Retinal pigment epithelial cell (primary cell): ENCODE results near the gene TBPL2.

ENCODE experiments used
- DNase-seq: peaks from one replicate; pipeline ENCODE4 v3.0.0-alpha.2; 2010; ENCODE audit warnings: low read depth
- H3K4me3 ChIP-seq: 2 replicates; pipeline ENCODE4 v1.5.1; 2011; ENCODE audit warnings: mild to moderate bottlenecking, low read length, control low read depth, moderate library complexity
- TF ChIP-seq, protein P1 (sequence below): conservative IDR thresholded peaks from 2 replicates; pipeline ENCODE4 v1.5.1; 2011; ENCODE audit warnings: low read depth, low read length, control low read depth, inconsistent platforms

Gene TBPL2

DNA sequence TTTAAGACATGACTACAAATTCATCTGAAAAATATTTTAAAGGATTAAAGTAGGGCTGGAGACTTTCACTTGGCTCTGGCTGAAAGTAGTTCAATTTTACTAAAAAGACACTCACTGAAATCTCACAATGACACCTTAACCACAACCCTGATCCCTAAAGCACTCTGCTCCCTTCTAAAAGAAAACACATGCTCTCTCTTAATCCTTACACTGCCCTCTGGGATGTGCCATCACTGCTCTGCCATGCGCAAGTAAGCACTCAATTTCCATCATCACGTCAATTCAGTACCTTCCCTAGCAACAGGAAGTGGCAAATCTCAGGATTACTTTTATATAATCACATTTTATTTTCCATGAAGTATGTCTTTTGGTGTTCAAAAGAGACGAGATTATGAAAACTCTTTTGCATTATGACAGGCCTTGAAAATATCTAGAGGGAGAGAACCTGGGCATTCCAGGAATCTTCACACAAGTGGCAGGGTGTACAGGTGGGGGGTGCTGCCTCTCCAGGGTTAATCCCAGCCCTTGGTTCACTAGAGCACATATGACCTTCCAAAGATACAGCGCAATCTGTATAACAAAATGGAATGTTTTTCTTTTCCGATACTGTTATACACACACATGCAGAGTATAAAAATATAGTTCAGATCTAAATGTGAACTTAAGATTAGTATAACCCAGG, 36.1 kb downstream of the TBPL2 start:
- no peak overlapping the region for H3K4me3 ChIP-seq
- DNase-seq = no peak
- TF ChIP-seq, protein P1, sequence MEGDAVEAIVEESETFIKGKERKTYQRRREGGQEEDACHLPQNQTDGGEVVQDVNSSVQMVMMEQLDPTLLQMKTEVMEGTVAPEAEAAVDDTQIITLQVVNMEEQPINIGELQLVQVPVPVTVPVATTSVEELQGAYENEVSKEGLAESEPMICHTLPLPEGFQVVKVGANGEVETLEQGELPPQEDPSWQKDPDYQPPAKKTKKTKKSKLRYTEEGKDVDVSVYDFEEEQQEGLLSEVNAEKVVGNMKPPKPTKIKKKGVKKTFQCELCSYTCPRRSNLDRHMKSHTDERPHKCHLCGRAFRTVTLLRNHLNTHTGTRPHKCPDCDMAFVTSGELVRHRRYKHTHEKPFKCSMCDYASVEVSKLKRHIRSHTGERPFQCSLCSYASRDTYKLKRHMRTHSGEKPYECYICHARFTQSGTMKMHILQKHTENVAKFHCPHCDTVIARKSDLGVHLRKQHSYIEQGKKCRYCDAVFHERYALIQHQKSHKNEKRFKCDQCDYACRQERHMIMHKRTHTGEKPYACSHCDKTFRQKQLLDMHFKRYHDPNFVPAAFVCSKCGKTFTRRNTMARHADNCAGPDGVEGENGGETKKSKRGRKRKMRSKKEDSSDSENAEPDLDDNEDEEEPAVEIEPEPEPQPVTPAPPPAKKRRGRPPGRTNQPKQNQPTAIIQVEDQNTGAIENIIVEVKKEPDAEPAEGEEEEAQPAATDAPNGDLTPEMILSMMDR = no peak

DNA sequence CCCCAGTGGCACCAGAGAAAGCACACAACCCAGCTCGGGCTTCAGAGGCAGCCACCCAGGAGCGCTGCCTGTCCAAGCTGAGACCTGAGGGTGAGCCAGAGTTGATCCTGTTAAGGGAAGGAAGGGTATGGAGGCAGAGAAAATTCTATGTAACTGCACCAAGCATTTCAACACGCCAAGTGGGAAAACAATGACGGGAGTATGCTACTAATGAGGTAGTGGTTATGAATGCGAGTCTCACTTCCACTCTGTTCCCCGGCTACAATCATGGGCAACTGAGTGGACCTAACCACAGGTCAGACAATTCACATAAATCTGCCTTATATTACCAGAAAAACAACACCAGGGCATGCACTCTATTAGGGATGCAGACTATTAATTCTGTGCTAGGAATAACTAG, 38.7 kb downstream of the TBPL2 start:
- no peak overlapping the region for H3K4me3 ChIP-seq
- DNase-seq = no peak
- TF ChIP-seq, protein P1 = no peak

DNA sequence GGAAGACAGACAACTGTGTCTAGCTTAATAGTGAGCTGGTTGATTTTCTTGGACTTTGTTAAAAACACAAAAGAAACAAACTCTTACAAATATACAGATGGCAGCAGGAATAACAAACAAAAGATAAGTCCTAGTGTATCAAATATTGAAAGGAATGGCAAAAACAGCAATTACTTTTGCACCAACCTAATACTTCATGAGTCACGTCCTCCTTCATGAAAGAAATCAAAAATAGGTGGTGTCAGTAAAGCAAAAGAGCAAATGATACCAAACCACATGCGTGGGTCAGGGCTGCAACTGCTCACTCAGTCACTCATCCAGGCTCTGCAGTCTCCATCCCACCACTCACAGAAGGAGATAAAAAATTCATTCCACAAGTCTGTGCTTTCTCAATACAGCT, 40.6 kb downstream of the TBPL2 start:
- no peak overlapping the region for H3K4me3 ChIP-seq
- TF ChIP-seq, protein P1 = no peak
- no peak for DNase-seq

DNA sequence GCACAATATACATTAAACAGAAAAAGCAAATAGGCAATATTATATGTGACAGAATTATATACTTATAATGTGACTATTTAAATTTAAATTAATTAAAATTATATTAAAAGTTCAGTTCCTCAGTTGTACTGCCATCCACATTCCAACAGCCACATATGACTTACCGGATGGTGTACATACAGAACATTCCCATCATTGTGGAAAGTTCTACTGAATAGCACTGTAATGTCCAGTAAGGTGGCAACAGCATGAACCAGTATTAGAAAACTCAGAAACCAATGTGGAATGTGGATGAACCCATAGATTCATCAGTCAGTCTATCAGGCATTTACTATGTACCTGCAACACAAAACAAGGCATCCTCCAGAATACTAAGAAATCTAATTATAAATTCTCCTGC, 41.2 kb downstream of the TBPL2 start:
- no peak for DNase-seq
- TF ChIP-seq, protein P1 = no peak
- no peak overlapping the region for H3K4me3 ChIP-seq

DNA sequence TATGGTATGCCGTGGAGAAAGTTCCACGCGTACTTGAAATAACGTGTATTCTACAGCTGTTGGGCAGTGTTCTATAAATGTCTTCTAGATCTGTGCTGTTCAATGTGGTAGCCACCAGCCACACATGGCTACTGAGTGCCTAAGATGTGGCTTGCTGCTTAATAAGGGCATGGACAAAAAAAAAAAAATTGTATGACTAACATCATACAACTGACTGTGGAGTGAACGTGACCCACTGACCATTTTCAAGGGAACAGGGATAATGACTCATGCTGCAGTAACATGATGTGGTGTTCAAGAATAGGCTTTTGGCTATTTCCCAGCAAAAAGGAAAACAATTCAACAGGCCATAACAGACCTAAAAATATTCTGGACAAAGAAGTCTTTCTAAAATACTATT, 41.7 kb downstream of the TBPL2 start:
- no peak overlapping the region for H3K4me3 ChIP-seq
- peak; percentile 96 for DNase-seq
- TF ChIP-seq, protein P1 = no peak

DNA sequence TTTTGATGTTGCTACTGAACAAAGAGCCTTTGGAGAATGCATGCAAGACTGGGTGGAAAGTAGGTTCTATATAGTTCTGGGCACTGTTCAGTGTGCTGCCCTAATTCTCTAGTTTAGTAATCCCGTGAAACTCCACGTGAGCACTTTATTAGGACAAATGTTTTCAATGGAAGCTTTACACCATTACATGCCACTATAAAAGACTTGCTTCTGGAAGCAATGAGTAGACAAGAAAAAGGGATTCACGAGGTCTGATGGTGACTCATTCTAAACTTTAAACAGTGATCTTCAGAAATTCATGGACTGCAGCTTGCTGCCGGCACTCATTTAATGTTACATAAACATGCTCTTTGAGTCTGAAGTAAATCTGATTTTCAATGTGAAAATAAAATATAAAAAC, 51.1 kb downstream of the TBPL2 start:
- TF ChIP-seq, protein P1 = no peak
- H3K4me3 ChIP-seq = no peak overlapping the region
- DNase-seq = no peak

DNA sequence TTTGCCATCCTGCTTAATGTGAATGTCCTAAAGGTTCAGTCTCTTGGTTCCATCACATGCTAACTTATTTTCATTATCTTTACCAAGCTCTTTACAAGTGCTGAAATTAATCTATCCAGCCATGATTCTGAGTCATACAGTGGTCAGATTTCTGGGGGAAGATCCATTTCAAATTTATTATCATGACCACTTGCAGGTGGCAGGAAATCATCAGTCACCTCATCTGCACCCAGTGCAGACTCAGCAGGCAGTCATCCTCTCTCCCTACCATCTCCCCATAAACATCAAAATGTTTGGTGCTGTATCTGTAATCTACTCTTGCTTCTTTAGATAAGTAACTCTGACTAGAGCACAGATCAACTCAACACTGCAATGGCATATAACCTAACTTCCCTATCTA, 52.3 kb downstream of the TBPL2 start:
- no peak overlapping the region for H3K4me3 ChIP-seq
- DNase-seq = no peak
- TF ChIP-seq, protein P1 = no peak
